Right hindlimb (tissue), 1 donor: Measurements from ENCODE around the gene NANS.
A peak's percentile ranks its signal among the peaks of the same experiment; 100 is the strongest.
"Not testable (repeated sequence)": the region's sequence is repeated elsewhere in the genome, so short reads cannot be mapped to it uniquely, and the experiment has no call there.

ENCODE experiments used
- DNase-seq: peaks from one replicate; pipeline ENCODE4 v3.0.0-alpha.2; 2018

The NANS gene

GRCh38 chr9:98080326-98080725 lies 23.8 kb downstream of the NANS start:
- no peak for DNase-seq

- DNase-seq: no peak
Measured at GRCh38 chr9:98080780-98081179, 24.2 kb downstream of the NANS start.

GRCh38 chr9:98081477-98082219 lies 25.1 kb downstream of the NANS start:
- no peak for DNase-seq

- no peak for DNase-seq
Measured at GRCh38 chr9:98083061-98083501, 26.5 kb downstream of the NANS start.

GRCh38 chr9:98083566-98084183 lies 27.1 kb downstream of the NANS start:
- DNase-seq: no peak

GRCh38 chr9:98084396-98084795 lies 27.9 kb downstream of the NANS start:
- no peak for DNase-seq

- DNase-seq: no peak
Measured at GRCh38 chr9:98085058-98085457, 28.5 kb downstream of the NANS start.

GRCh38 chr9:98085944-98086343 lies 29.4 kb downstream of the NANS start:
- no peak for DNase-seq

GRCh38 chr9:98086461-98086860 lies 29.9 kb downstream of the NANS start:
- DNase-seq: no peak

GRCh38 chr9:98087420-98088354 lies 31.2 kb downstream of the NANS start:
- peak; percentile 73 for DNase-seq

GRCh38 chr9:98090674-98091073 lies 34.1 kb downstream of the NANS start:
- DNase-seq: not testable (repeated sequence)

- no peak for DNase-seq
Measured at GRCh38 chr9:98091735-98092612, 35.4 kb downstream of the NANS start.

GRCh38 chr9:98092613-98092931 lies 36.0 kb downstream of the NANS start:
- no peak for DNase-seq

- DNase-seq: no peak
Measured at GRCh38 chr9:98094316-98094715, 37.8 kb downstream of the NANS start.

- no peak for DNase-seq
Measured at GRCh38 chr9:98094851-98095250, 38.3 kb downstream of the NANS start.

GRCh38 chr9:98095401-98095800 lies 38.9 kb downstream of the NANS start:
- DNase-seq: no peak

- DNase-seq: no peak
Measured at GRCh38 chr9:98096091-98096490, 39.6 kb downstream of the NANS start.

GRCh38 chr9:98097836-98098235 lies 41.3 kb downstream of the NANS start:
- no peak for DNase-seq

- DNase-seq: no peak
Measured at GRCh38 chr9:98099346-98099745, 42.8 kb downstream of the NANS start.

GRCh38 chr9:98099898-98100297 lies 43.4 kb downstream of the NANS start:
- no peak for DNase-seq

GRCh38 chr9:98100456-98100855 lies 43.9 kb downstream of the NANS start:
- DNase-seq: no peak

- DNase-seq: no peak
Measured at GRCh38 chr9:98101416-98101815, 44.9 kb downstream of the NANS start.

- no peak for DNase-seq
Measured at GRCh38 chr9:98101868-98102273, 45.3 kb downstream of the NANS start.
